ENCODE results near the gene CEP164.
A peak's percentile ranks its signal among the peaks of the same experiment; 100 is the strongest.

Gene CEP164

DNA sequence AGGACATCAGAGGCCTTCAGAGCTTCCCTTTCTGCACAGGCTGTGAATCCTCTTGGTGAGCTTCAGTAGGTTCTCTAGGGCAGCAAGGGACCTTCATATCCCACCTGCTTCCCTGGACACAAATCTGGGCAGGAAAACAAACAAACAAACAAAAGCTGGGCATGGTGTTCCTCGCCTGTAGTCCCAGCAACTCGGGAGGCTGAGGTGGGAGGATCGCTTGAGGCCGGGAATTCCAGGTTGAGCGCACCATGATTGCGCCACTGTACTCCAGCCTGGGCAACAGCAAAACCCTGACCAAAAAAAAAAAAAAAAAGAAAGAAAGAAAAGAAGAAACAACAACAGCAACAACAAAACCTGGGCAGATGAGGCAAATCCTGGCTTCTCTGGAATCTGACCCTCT, 92.9 kb downstream of the CEP164 start:
- DNase-seq (ENCODE audit: low read depth in 2 of 2) = no peak

DNA sequence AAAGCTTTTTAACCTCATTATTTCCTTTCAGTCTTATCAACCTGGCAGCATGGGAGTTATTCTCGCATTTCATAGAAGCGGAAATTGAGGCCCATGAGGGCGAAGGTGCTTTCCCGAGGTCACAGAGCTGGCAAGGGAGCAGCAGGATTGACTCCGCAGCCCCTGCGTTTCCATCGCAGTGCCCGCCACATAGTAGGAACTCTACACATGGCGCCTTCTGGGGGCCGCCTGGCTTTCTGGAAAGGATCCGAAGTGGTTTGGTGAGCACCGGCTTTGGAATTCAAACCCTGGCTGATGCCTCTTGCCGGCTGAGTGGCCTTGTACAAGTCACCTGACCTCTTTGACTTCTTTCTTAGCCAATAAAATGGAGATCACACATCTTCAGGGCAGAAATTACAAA, 93.4 kb downstream of the CEP164 start:
- no peak for DNase-seq (ENCODE audit: low read depth in 2 of 2)

DNA sequence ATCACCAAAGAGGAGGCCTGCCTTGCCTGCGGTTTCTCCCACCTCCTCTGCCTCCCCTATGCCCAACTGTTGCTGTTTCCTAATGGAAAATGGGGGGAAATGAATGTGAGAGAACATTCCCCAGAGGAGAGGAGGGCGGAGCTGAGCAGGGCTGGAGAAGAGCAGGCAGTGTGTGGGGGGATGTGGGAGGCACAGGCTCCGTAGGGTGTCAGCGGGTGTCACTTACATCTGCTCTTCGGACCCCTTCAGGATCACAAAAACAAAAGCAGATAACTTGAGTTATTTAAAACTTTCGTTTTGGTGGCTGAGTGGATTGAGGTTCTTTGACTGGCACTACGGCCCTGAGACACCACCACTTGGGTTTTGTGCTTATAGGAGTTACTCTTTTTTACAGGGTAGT, 93.8 kb downstream of the CEP164 start:
- no peak for DNase-seq (ENCODE audit: low read depth in 2 of 2)

- no peak for DNase-seq (ENCODE audit: low read depth in 2 of 2)
Measured at GRCh38 chr11:117423046-117423575, 95.5 kb downstream of the CEP164 start.

DNA sequence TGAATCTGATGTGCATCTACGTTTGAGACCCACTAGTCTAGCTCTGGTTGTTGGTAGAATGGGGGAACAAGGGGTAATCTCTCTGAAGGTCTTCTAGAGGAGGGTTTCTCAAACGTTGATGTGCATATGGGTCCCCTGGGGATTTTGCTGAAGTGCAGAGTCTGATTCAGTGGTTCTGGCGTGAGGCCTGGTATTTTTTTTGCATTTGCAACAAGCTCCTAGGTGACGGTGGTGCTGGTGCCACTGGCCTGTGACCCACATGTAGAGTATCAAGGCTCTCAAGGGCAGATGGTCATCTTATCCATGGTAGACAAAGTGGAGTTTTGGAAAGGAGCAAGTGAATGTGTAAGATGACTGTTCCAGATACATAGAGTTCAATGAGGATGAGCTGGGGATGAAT, 97.1 kb downstream of the CEP164 start:
- no peak for DNase-seq (ENCODE audit: low read depth in 2 of 2)

GRCh38 chr11:117425679-117426296, 98.1 kb downstream of the CEP164 start:
- no peak for DNase-seq (ENCODE audit: low read depth in 2 of 2)

- DNase-seq (ENCODE audit: low read depth in 2 of 2) = peak; percentile 24 to 42
Measured at GRCh38 chr11:117426297-117426685, 98.6 kb downstream of the CEP164 start.

- DNase-seq (ENCODE audit: low read depth in 2 of 2) = no peak
Measured at GRCh38 chr11:117426941-117427340, 99.3 kb downstream of the CEP164 start.

DNA sequence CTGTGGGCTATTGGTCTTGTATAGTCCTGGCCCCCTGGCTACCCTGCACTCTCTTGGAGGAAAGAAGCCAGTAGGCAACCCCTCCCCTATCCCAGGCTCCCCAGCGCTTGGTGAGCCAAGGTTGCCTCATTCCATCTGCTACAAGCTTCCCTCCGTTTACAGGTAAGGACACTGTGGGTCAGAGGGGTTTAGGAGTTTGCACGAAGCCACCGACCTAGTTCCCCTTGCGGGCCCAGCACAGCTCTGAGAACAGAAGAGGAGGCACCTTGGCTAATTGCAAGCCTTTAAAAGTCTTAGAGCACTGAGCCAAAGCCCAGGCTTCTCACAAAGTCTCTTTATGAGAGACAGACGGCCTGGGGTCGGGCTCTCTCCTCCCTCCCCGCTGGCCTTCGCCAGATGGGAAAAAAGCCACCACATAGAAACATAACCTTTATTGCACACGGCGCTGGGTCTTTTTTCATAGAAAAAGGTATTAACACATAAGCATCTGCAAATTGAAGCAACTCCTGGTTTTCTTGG, 99.8 kb downstream of the CEP164 start:
- DNase-seq (ENCODE audit: low read depth in 2 of 2) = no peak

- DNase-seq (ENCODE audit: low read depth in 2 of 2) = no peak
Measured at GRCh38 chr11:117428186-117428855, 100.7 kb downstream of the CEP164 start.

DNA sequence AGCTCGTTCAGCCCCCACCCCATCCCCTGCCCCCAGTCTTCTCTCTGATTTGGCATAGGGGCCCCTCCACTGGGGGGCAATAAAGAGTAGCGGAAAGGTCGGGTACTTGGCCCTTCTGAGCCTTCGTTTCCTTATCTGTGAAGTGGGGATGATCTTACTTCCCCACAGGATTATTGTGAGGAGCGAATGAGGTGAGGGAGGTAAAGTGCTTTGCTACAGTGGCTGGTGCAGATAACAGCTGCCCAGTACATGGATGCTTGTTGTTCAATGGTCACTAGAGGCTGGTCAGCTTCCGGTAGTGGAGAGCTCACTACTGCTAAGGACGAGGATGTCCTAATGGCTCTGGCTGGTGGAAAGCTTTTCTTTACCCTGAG, 101.2 kb downstream of the CEP164 start:
- DNase-seq (ENCODE audit: low read depth in 2 of 2) = no peak

DNA sequence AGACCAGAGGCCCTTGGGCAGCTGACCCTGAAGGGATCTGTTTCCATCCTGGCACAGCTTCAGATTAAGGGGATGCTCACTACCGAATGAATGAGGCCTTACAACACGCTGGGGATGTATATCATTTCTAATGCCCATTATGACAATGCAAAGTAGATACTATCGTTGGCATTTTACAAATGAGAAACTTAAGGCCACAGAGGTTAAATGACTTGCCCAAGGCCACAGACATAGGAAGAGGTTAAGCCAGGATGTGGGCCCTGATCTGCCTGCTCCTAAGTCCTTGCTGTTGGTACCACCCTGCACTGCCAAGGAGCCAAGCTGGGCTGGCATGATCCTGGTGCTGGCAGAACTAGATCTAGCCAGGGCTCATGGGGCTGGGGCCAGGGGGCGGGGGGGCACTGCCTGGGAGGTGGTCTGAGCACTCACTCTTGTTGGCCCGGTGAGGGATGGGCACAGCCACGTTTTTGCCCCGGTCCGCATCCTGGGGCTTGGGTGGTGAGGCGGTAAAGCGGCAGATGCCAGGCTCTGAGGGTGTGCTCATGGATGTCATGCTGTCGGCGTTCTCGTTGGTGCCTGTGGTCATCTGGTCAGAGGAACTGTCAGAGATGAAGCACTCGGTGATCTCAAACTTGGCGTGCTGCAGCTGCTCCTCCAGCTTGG, 102.8 kb downstream of the CEP164 start:
- DNase-seq (ENCODE audit: low read depth in 2 of 2) = no peak

GRCh38 chr11:117431436-117431835, 103.8 kb downstream of the CEP164 start:
- no peak for DNase-seq (ENCODE audit: low read depth in 2 of 2)

GRCh38 chr11:117433717-117434116, 106.1 kb downstream of the CEP164 start:
- DNase-seq (ENCODE audit: low read depth in 2 of 2) = no peak

- DNase-seq (ENCODE audit: low read depth in 2 of 2) = no peak
Measured at GRCh38 chr11:117434481-117434880, 106.8 kb downstream of the CEP164 start.

- no peak for DNase-seq (ENCODE audit: low read depth in 2 of 2)
Measured at GRCh38 chr11:117435326-117435725, 107.7 kb downstream of the CEP164 start.

DNA sequence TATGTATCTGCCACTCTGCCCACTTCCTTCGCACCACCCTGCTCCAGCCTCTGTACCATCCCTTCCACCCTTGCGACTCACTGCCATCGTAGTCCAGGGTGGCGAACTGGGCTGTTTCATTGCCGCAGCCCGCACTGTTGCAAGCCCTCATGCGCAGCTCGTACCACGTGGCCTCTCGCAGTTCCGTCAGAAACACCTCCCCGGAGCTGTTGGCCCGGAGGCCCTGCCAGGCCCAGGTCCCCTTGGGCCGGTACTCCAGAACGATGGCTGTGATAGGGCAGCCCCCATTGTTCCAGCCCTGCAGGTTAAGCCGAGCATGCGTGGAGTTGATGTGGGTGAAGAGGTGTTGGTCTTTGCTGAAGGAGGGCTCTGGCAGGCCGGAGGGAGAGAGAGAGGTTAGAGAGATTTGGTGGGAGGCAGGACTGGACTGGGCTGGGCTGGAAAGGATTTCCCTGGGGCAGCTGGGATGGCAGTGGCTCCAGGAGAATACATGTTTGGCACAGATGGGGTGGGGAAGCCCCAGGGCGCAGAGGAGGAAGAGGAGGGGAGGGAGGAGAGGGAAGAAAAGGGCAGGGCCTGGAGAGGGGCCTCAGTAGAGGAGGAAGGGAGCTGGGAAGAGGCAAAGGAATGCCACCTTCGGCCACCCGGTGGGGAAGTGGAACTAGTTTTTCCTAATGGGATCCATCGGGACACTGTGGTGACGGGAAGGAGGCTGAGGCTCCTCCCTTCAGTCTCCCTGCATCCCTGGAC, 109.6 kb downstream of the CEP164 start:
- DNase-seq (ENCODE audit: low read depth in 2 of 2) = no peak

- DNase-seq (ENCODE audit: low read depth in 2 of 2) = no peak
Measured at GRCh38 chr11:117437791-117438130, 110.1 kb downstream of the CEP164 start.

DNA sequence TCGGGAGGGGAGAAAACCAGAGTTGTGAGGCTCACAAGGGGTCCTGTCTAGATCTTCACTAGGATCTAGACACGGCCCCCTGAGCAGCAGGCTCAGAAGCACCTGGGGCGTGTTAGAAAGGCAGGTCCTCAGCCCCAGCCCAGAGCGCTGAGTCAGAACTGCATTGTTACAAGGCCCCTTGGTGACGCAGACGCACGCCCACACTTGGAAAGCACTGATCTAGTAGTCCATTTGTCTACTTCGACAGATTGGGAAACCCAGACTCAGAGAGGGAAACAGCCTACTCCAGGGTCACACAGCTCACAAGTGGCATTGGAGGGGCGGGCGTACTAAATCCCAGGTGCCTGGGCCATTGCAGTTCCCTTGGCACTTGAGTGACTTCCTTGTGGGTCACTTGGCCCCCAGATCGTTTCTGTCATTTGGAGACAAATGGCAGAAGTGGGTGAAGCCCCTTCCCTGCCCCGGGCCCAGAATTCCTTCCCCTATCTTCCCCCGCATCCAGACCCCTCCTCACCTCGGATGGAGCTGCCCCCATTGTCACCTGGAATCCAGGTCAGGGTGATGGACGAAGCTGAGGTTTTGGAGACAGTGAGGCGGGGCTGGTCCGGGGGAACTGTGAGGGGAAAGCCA, 110.8 kb downstream of the CEP164 start:
- no peak for DNase-seq (ENCODE audit: low read depth in 2 of 2)

DNA sequence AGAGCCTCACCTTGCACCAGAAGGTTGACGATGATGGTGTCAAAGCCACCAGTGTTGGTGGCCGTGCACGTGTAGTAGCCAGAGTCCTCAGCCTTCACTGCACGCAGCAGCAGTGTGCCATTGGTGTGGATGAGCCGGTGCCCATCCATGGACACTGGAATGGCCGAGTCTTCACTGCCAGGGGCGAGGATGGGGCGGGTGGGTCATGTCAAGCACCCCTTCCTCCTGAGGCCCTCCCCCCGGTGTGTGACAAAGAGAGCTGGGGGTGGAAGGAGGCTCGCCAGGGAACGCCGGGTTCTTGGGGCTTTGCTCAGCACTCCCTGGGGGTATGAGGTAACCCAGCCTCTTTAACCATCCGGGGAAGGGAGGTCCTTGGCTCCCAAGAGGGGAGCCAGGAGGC, 111.6 kb downstream of the CEP164 start:
- no peak for DNase-seq (ENCODE audit: low read depth in 2 of 2)

GRCh38 chr11:117440258-117440657, 112.6 kb downstream of the CEP164 start:
- DNase-seq (ENCODE audit: low read depth in 2 of 2) = no peak

Data from stimulated activated CD8-positive, alpha-beta memory T cell treated with anti-CD3 and anti-CD28 coated beads, Interleukin-7, amount 100 ng/mL, for 4 hours (primary cell).